ENCODE data around the gene TCF25.

GRCh38 chr16:89910717-89911354 is 37.4 kb downstream of the TCF25 start:
- no peak for TF ChIP-seq CTCF (conservative IDR thresholded peaks at IDR 0.05; ENCODE audit: low read depth in 2 of 2)
- TF ChIP-seq, protein P1, sequence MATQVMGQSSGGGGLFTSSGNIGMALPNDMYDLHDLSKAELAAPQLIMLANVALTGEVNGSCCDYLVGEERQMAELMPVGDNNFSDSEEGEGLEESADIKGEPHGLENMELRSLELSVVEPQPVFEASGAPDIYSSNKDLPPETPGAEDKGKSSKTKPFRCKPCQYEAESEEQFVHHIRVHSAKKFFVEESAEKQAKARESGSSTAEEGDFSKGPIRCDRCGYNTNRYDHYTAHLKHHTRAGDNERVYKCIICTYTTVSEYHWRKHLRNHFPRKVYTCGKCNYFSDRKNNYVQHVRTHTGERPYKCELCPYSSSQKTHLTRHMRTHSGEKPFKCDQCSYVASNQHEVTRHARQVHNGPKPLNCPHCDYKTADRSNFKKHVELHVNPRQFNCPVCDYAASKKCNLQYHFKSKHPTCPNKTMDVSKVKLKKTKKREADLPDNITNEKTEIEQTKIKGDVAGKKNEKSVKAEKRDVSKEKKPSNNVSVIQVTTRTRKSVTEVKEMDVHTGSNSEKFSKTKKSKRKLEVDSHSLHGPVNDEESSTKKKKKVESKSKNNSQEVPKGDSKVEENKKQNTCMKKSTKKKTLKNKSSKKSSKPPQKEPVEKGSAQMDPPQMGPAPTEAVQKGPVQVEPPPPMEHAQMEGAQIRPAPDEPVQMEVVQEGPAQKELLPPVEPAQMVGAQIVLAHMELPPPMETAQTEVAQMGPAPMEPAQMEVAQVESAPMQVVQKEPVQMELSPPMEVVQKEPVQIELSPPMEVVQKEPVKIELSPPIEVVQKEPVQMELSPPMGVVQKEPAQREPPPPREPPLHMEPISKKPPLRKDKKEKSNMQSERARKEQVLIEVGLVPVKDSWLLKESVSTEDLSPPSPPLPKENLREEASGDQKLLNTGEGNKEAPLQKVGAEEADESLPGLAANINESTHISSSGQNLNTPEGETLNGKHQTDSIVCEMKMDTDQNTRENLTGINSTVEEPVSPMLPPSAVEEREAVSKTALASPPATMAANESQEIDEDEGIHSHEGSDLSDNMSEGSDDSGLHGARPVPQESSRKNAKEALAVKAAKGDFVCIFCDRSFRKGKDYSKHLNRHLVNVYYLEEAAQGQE (IDR thresholded peaks at IDR 0.05; ENCODE audit: unreplicated experiment): no peak
- TF ChIP-seq EZH2 (IDR thresholded peaks at IDR 0.05; ENCODE audit: low read depth, unreplicated experiment): no peak
- TF ChIP-seq CREB1 (CRISPR knock-in tag; IDR thresholded peaks at IDR 0.05; ENCODE audit: low read depth): no peak
- no peak for TF ChIP-seq ZNF331 (CRISPR knock-in tag; IDR thresholded peaks at IDR 0.05; ENCODE audit: low read depth)

Measured in GM23338 (cell line).